HG03354 (cell line): ENCODE results near the gene UBE4B.
"Not testable (repeated sequence)": the region's sequence is repeated elsewhere in the genome, so short reads cannot be mapped to it uniquely, and the experiment has no call there.

Source experiments
- ATAC-seq: cut with Tn5 transposase; IDR thresholded peaks from one replicate; pipeline ENCODE4 v1.9.1; 2021; ENCODE audit warnings: mild to moderate bottlenecking; ENCODE audit not compliant: unreplicated experiment, poor library complexity, severe bottlenecking

UBE4B gene

GRCh38 chr1:10106756-10107475 lies 74.2 kb downstream of the UBE4B start:
- ATAC-seq, result no peak

DNA sequence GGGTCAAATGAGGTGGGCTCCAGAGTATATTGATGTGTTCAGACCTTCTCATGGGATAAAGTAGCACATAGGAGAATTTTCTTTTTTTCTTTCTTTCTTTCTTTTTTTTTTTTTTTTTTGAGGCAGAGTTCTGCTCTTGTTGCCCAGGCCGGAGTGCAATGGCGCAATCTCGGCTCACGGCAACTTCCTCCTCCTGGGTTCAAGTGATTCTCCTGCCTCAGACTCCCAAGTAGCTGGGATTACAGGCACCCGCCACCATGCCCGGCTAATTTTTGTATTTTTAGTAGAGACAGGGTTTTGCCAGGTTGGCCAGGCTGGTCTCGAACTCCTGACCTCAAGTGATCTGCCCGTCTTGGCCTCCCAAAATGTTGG lies 74.7 kb downstream of the UBE4B start:
- ATAC-seq, result not testable (repeated sequence)

DNA sequence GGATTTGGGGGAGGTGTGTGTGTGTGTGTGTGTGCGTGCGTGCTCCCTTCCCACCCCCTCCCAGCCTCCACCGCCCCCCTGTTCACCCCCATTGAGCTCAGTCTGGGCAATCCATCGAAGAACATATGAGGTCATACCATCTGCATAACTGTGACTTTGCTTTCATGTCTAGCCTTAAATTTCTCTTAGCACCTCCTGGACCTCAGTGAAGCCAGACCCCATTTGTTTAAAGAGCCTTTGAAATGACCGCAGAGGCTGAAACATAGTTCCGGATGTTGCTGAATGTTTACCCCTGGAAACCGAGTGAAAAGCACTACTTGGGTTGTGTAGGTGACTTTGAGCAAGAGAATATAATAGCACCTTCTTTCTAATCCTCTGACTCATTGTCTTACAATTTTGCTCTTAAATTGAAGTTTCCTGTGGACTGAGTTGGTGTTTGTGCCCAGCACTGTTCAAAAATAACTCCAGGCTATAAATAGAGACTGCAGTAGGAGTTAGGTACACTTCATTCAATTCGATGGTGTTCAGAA lies 75.4 kb downstream of the UBE4B start:
- no peak for ATAC-seq

GRCh38 chr1:10108948-10109708 lies 76.4 kb downstream of the UBE4B start:
- ATAC-seq, result no peak

DNA sequence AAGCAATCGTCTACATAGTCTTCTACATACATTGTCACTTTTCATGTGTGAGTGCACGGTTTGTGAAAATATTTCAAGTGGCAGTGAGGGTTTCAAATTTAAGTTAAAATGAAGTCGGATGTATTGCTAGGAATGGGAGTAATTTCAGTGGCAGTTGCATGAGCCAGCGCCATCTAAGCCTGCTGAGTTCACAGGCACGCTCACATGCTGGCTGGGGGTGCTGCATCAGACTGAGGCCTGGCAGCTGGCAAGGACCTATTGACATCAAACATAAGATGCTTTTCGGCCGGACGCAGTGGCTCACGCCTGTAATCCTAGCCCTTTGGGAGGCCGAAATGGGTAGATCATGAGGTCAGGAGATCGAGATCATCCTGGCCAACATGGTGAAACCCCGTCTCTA lies 80.7 kb downstream of the UBE4B start:
- ATAC-seq, result no peak

DNA sequence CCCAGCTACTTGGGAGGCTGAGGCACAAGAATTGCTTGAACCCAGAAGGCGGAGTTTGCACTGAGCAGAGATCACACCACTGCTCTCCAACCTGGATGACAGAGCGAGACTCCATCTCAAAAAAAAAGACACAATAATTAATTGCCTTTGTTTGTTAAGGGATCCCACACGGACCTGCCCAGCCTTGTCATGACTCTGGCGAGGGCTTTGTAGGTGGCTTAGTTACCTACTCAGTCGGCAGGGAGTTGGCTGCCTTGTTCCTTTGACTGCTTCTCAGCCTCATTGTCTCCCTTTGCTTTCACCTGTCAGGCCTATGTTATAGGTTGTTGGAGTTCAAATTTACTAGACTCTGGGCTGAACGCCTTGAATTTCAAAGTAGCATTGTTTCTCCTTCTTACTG lies 82.0 kb downstream of the UBE4B start:
- no peak for ATAC-seq

- no peak for ATAC-seq
These were observed 84.4 kb downstream of the UBE4B start for GRCh38 chr1:10117132-10117531.

- no peak for ATAC-seq
These were observed 85.1 kb downstream of the UBE4B start for GRCh38 chr1:10117865-10118264.

- ATAC-seq, result no peak
These were observed 88.9 kb downstream of the UBE4B start for GRCh38 chr1:10121688-10122087.

DNA sequence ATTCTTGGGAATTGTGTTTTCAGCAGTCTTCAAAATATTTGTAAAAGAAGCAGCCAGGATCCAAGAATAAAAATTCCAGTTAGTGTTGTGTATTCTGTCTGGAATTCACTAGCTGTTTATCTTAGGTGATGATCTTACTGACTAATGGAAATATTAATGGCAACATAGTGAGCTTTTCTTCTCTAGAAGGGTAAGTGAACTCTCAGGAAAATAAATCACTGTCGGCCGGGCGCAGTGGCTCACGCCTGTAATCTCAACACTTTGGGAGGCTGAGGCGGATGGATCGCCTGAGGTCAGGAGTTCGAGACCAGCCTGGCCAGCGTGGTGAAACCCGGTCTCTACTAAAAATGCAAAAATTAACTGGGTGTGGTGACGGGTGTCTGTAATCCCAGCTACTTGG lies 90.2 kb downstream of the UBE4B start:
- ATAC-seq, result no peak

DNA sequence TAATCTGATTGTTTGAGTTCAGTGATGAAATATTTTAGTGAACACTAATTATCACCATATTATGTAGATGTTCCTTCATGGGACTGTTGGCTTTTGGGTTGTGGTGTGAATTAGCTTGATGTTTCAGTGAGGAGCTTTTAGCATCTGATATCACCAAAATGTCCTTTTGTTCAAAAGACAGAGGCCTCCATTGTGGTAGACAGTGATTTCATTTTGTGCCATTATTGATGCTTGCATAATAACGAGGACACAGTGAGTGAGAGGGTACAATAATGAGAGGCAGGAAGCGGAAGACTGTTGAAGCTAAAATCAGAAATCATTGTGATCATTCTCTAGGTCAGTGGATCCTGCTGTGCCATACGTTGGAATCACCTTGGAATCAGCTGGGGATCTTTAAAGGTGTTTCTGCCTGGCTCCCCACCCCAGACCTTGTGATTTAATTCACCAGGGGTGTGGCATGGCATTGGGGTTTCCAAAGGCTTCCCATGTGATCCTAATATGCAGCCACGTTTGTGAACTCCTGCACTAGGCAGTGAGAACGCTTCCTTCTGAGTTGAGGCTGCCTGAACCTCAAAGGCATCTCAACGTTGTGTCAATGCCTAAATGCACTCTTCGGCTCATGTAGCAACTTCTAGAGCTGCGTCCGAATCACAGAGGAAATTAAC lies 95.5 kb downstream of the UBE4B start:
- ATAC-seq, result no peak

- ATAC-seq, result no peak
These were observed 99.6 kb downstream of the UBE4B start for GRCh38 chr1:10132316-10132715.

- ATAC-seq, result no peak
These were observed 100.1 kb downstream of the UBE4B start for GRCh38 chr1:10132852-10133251.

DNA sequence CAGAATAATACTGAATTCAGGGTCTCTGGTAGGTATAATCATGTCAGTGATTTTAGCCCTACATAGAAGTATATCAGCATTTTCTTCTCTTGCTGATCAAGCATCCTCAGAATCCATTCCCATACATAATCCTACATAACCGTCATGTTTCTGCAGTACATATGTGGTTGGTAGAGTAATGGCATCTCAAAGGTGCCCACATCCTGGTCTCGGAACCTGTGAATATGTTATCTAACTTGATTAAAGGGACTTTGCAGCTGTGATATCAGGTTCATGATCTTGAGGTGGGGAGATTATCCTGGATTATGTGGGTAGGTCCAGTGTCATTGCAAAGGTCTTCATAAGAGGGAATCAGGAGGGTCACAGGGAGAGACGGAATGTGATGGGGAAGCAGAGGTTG lies 108.2 kb downstream of the UBE4B start:
- no peak for ATAC-seq

GRCh38 chr1:10143961-10144485 lies 111.3 kb downstream of the UBE4B start:
- no peak for ATAC-seq

DNA sequence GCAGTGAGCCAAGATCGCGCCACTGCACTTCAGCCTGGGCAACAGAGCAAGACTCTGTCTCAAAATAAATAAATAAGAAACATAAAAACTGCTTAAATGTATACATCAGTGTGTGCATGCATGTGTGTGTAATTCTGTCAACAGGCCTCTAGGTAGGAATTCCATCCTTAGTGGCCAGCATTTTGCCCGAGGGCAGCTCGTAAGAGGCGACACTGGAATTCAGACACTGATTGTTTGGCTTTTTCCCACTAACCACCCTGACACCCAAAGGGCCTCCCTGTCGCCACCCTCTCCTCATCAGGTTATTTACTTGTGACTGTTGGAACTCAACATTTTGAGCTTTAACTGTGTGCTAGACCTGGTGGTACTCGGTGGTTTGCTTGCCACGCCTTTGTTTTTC lies 113.6 kb downstream of the UBE4B start:
- ATAC-seq, result no peak

DNA sequence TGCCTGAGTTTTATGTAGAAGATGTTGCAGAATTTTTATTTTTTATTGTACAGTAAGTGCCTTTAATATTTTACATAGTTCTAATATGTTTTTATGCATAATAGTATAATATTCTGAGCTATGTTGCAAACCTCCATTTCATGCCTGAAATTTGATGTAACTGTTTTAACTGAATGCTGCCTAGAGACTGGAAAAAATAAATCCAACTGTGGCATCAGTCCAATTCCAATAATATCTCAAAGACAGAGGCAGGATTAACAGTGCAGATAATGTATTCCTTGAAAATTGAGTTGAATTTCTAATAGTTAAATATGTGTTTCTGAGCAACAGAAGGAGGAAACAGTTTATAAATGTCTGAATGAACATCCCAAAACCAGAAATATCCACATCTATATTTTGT lies 116.5 kb downstream of the UBE4B start:
- no peak for ATAC-seq

DNA sequence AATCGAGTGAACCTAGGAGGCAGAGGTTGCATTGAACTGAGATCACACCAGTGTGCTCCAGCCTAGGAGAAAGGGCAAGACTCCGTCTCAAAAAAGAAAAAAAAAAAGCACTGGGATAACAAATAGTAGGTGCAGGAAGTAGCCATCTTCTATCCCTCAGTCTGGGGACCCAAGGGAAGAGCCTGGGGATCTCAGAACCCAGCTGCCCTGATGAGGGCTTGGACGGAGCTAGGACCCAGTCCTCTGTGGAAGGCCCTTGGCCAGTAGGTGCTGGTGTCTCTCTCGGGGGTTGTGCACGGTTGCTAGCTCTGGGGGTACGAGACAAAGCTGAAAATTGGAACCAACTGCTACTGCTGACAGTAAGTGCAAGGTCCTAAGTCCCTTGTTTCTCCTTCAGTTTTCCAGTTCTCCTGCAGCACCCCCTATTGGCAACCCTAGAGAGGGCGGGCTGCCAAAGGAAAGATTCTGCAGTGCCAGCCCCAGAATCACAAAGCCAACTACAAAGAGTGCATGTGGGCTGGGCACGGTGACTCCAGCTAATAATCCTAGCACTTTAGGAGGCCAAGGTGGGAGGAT lies 120.0 kb downstream of the UBE4B start:
- ATAC-seq, result no peak

DNA sequence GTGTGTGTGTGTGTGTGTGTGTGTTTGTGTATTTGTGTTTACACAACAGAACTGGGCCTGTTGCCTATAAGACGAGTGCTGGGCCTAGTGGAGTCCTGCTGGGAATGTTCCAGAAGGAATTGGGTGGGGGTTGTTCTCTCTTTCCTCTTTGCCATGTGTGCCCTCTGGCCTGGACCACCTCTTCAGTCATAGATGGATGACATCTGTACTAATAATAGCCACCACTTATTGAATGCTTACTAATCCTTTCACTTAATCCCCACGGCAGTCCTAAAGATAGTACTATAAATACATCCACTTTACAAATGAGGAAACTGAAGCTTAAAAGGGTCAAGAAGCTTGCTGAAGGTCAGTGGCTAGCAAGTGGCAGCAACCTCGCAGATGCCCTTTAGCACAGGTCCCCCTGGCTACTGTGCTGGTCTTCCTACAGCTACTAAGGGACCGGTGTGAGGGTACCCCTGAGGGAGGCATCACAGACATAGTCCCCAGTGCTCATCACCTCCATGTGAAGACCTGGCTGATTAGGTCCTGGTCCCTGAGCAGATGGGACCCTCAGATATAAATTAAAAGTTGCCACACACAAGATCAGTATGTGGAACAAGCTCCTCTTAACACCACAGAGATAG lies 122.4 kb downstream of the UBE4B start:
- ATAC-seq, result no peak

- no peak for ATAC-seq
These were observed 127.4 kb downstream of the UBE4B start for GRCh38 chr1:10160173-10160572.
